ENCODE results near the gene IFT52. TPM values are rescaled to one million over a fixed set of nuclear protein-coding genes. Genes with fewer than 3 reads are reported as not detected.

The IFT52 gene
- total RNA-seq, 4 donors from 2014 or later, result 1.4 to 83.4 (median 19.9) TPM

DNA sequence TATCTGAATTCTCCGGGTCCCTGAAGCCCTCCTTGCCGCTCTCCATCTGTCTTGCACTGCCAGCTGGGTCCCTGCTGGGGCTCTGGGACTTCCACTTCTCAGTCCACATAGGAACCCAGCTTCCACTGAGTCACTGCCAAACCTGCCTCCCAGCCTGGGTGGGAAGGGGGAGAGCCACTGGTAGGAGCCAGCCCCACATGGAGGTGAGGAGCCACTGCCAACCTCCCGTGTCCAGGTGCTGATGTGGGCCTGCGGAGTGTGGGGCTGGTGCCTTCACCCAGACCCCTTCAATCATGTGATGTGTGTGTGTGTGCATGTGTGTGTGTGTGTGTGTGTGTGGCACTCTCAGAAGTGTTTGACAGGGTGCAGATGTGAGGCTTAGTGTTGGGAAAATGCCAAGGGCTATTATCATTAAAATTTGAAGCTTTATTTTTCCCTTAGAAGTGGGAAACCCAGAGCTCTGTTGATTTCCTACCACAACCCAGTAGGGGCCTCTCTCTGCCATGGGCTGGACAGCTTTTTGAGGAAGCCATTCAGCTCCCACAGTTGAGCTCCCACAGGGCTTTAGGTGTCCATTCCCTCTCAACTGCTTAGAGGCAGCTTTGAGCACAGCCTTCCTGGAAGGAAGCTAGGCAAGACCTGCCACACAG lies 41.2 kb upstream of the IFT52 start:
- intact Hi-C loops (cut with DNase I; ENCODE audit: low total_unique reads), result no loop called here
- WGBS, 2 donors (ENCODE audit: low coverage in 1 of 2), result 97% methylated on average over 3 of the region's 4 CpGs; no CpG with 5 or more reads in 1 of the 2 donors
- Histone ChIP-seq H3K4me3 (no peak overlapping the region), H3K9me3 (no peaks in the 10 kb centered on the region), H3K36me3 (no peaks in the 10 kb centered on the region), H3K27me3 (no peaks in the 10 kb centered on the region), H3K27ac (peak overlapping the region in 1 of 4 donors; percentile 34), H3K4me1 (peaks cover 0 to 17% (median 5%) of the 10 kb centered on the region in 4 donors)
- in situ Hi-C loops (cut with MboI; ENCODE audit: low pct_ligation_motif_present in 1 of 4, low pct_unique_long_range_greater_than_20kb in 1 of 4, low sequenced_read_pairs in 3 of 4), result loop anchor here in 1 of 4 donors (25.0 kb wide), 1 partner anchor 538 kb away; no protein-coding TSS in a partner anchor
- TF ChIP-seq POLR2AphosphoS5 (IDR thresholded peaks at IDR 0.05), result no peak
- TF ChIP-seq, protein P1, sequence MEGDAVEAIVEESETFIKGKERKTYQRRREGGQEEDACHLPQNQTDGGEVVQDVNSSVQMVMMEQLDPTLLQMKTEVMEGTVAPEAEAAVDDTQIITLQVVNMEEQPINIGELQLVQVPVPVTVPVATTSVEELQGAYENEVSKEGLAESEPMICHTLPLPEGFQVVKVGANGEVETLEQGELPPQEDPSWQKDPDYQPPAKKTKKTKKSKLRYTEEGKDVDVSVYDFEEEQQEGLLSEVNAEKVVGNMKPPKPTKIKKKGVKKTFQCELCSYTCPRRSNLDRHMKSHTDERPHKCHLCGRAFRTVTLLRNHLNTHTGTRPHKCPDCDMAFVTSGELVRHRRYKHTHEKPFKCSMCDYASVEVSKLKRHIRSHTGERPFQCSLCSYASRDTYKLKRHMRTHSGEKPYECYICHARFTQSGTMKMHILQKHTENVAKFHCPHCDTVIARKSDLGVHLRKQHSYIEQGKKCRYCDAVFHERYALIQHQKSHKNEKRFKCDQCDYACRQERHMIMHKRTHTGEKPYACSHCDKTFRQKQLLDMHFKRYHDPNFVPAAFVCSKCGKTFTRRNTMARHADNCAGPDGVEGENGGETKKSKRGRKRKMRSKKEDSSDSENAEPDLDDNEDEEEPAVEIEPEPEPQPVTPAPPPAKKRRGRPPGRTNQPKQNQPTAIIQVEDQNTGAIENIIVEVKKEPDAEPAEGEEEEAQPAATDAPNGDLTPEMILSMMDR (IDR thresholded peaks at IDR 0.05), result no peak
- TF ChIP-seq POLR2A (IDR thresholded peaks at IDR 0.05), result no peak
- no peak for TF ChIP-seq EP300 (IDR thresholded peaks at IDR 0.05; ENCODE audit: low read depth)
- no peak for DNase-seq

DNA sequence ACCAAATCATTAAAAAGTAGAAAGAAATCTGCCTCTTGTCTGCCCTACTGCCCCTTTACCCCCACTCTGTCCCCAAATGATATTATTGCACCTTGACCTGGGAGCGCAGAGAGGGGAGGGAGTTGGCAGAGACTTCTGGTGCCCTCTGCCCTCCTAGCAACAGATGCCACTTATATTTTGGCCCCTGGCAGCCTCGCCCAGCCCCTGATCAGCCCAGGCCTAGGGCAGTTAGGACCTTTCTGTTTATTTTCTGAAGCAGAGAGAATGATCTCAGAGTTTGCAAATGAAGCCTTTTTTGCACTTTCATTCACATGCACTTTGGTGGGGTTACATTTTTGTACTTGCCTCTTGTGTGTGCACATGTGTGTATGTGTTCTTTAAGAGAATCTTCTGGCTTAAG lies 40.3 kb upstream of the IFT52 start:
- H3K4me3 ChIP-seq, result no peak overlapping the region
- H3K4me1 ChIP-seq, result peaks cover 0 to 19% (median 5%) of the 10 kb centered on the region in 4 donors
- TF ChIP-seq POLR2A (IDR thresholded peaks at IDR 0.05) (no peak), POLR2AphosphoS5 (IDR thresholded peaks at IDR 0.05) (no peak), EP300 (IDR thresholded peaks at IDR 0.05; ENCODE audit: low read depth) (no peak)
- TF ChIP-seq, protein P1 (IDR thresholded peaks at IDR 0.05), result no peak
- H3K36me3 ChIP-seq, result no peaks in the 10 kb centered on the region
- WGBS, 2 donors (ENCODE audit: low coverage in 1 of 2), result 61 to 80% methylated on average over 1 to 2 of the region's 2 CpGs
- peak overlapping the region; percentile 21 to 34 (median 27) for H3K27ac ChIP-seq
- H3K9me3 ChIP-seq, result no peaks in the 10 kb centered on the region
- DNase-seq, result peak; percentile 37
- in situ Hi-C loops (cut with MboI; ENCODE audit: low pct_ligation_motif_present in 1 of 4, low pct_unique_long_range_greater_than_20kb in 1 of 4, low sequenced_read_pairs in 3 of 4) (no loop called here), intact Hi-C loops (cut with DNase I; ENCODE audit: low total_unique reads) (no loop called here)
- no peaks in the 10 kb centered on the region for H3K27me3 ChIP-seq

- no peaks in the 10 kb centered on the region for H3K36me3 ChIP-seq
- in situ Hi-C loops (cut with MboI; ENCODE audit: low pct_ligation_motif_present in 1 of 4, low pct_unique_long_range_greater_than_20kb in 1 of 4, low sequenced_read_pairs in 3 of 4) (no loop called here), intact Hi-C loops (cut with DNase I; ENCODE audit: low total_unique reads) (no loop called here)
- TF ChIP-seq POLR2A (IDR thresholded peaks at IDR 0.05) (no peak), EP300 (IDR thresholded peaks at IDR 0.05; ENCODE audit: low read depth) (no peak), POLR2AphosphoS5 (IDR thresholded peaks at IDR 0.05) (no peak)
- TF ChIP-seq, protein P1 (IDR thresholded peaks at IDR 0.05), result no peak
- H3K27me3 ChIP-seq, result no peaks in the 10 kb centered on the region
- H3K4me1 ChIP-seq, result peaks cover 5 to 47% (median 24%) of the 10 kb centered on the region in 4 donors
- H3K9me3 ChIP-seq, result no peaks in the 10 kb centered on the region
- DNase-seq, result no peak
- H3K4me3 ChIP-seq, result no peak overlapping the region
- H3K27ac ChIP-seq, result no peak overlapping the region
- 68 to 75% methylated on average over 3 of the region's 3 CpGs for WGBS, 2 donors (ENCODE audit: low coverage in 1 of 2)
Measured at GRCh38 chr20:43554369-43554768, 36.4 kb upstream of the IFT52 start.

DNA sequence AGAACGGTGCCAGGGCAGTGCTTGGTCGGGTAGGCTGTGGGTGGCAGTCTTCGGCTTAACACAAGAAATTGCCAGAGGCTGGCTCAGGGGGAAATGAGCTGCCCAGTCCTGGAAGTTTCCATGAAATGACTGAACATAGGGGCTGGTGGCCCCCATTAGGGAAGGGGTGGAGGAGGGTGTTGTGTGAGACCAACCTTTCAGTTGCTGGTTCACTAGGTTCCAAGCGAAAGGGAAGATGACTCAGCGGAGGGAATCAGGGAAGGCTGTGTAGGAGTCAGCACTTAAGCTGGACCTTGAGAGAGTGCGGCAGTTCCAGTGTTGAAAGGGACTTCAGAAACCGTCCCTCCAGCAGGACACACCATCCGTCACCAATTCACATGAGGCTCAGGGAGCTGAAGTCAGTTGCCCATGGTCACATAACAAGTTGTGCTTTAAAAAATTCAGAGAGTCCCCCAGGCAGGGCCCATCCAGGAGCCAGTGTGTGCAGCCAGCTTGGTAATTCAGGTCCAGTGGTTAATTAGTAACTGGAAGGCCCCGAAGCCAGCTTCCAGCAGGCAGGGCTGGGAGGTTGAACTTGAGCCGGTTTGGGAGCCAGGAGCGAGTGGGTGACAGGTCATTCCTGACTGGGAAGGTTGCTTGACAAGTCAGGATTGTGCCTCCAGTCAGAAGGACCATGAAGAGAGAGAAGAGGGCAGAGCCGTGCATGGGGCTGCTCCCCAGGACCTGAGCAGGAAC lies 32.2 kb upstream of the IFT52 start, which contains the start of gene SGK2:
Gene SGK2 (plus strand): TSS at position 616 of the 735 bp plus-strand sequence. CDS start 7,469 bp downstream, outside the sequence.
- in situ Hi-C loops (cut with MboI; ENCODE audit: low pct_ligation_motif_present in 1 of 4, low pct_unique_long_range_greater_than_20kb in 1 of 4, low sequenced_read_pairs in 3 of 4), result no loop called here
- peak; percentile 88 for DNase-seq
- TF ChIP-seq EP300 (IDR thresholded peaks at IDR 0.05; ENCODE audit: low read depth), result no peak
- TF ChIP-seq POLR2A (IDR thresholded peaks at IDR 0.05), result peak; percentile 91
- TF ChIP-seq POLR2AphosphoS5 (IDR thresholded peaks at IDR 0.05), result peak; percentile 74 to 94 (median 93)
- H3K4me3 ChIP-seq, result peak within 1 kb of the TSS in 3 of 4 donors; percentile 17 to 42 (median 31)
- intact Hi-C loops (cut with DNase I; ENCODE audit: low total_unique reads), result no loop called here
- H3K27ac ChIP-seq, result peak within 1 kb of the TSS; percentile 85 to 89 (median 87)
- H3K27me3 ChIP-seq, result no peaks in the 10 kb centered on the region
- WGBS, 2 donors (ENCODE audit: low coverage in 1 of 2), result 62% methylated on average over 12 of the region's 12 CpGs; no CpG with 5 or more reads in 1 of the 2 donors
- no peaks in the 10 kb centered on the region for H3K36me3 ChIP-seq
- no peaks in the 10 kb centered on the region for H3K9me3 ChIP-seq
- peaks cover 5 to 31% (median 21%) of the 10 kb centered on the region in 4 donors for H3K4me1 ChIP-seq
